ENCODE results near the gene LRCH4.
"Not testable (repeated sequence)": the region's sequence is repeated elsewhere in the genome, so short reads cannot be mapped to it uniquely, and the experiment has no call there.

LRCH4 gene

DNA sequence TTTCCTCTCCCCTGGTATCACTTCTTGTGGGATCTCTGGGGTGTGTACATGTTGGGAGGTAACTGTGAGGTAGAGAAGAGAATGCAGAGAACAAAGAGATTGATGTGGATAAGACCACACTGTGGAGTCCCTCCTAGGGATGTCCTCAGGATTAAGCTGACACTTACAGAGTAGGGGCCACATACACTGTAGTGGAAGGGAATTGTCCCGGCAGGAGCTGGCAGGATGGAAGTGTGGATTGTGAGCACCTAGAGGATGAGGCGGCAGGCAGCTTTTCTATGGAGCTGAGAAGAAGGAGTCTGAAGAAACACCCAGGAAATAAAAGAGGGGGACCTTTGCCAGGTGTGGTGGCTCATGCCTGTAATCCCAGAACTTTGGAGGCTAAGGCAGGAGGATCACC lies 33.4 kb downstream of the LRCH4 start:
- Histone ChIP-seq H3K4me3 (no peak overlapping the region), H3K27ac (no peak overlapping the region), H3K36me3 (ENCODE audit: insufficient read depth, low read length) (no peaks in the 10 kb centered on the region), H3K9ac (ENCODE audit: insufficient read length) (no peak overlapping the region), H3K9me3 (ENCODE audit: low read depth, low read length) (no peaks in the 10 kb centered on the region)
- no peak for DNase-seq (ENCODE audit: low read depth, low spot score)
- TF ChIP-seq FOXP2 (optimal IDR thresholded peaks at IDR 0.05; ENCODE audit: control extremely low read depth, extremely low read length, insufficient read depth) (no peak), POLR2AphosphoS5 (IDR thresholded peaks at IDR 0.05; ENCODE audit: borderline replicate concordance, low read depth, low read length) (no peak), EZH2 (IDR thresholded peaks at IDR 0.05) (no peak)

DNA sequence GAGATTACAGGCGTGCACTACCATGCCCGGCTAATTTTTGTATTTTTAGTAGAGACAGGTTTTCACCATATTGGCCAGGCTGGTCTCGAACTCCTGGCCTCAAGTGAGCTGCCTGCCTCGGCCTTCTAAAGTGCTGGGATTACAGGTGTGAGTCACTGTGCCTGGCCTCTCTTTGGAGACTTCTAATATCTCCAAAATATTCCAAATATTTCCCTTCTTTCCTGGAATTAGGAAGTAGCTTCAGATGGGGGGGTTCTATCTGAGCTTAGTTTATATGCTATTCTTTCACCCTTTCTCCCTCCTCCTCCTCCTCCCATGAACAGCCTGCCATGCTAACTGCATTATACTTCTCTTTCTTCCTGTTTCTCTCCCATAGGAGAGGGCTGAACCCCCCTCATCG lies 37.5 kb downstream of the LRCH4 start:
- not testable (repeated sequence) for H3K27ac ChIP-seq; DNase-seq (ENCODE audit: low read depth, low spot score); H3K36me3 ChIP-seq (ENCODE audit: insufficient read depth, low read length); H3K9me3 ChIP-seq (ENCODE audit: low read depth, low read length); H3K4me3 ChIP-seq; H3K9ac ChIP-seq (ENCODE audit: insufficient read length)

DNA sequence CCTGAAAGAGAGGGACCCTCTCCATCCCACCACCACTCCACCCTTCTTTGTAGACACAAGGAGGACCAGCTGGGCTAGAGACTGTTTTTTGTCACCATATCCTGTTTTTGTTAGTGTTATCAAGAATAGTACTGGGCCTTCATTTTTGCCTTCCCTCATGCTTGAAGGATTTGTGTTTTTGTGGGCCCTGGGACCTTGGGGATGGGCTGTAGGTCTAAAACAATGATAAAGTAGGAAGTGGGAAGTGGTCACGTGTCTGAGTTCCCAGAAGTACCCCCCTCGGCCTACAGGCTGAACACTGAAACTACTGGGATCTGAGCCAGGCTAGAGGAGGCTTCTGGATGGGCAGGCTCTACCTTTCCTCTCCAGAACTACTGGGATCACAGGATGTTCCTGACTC lies 38.1 kb downstream of the LRCH4 start:
- Histone ChIP-seq H3K36me3 (ENCODE audit: insufficient read depth, low read length) (no peaks in the 10 kb centered on the region), H3K4me3 (no peak overlapping the region), H3K9me3 (ENCODE audit: low read depth, low read length) (no peaks in the 10 kb centered on the region), H3K27ac (peak overlapping the region; percentile 5; the same call in 1 of the 2 replicates), H3K9ac (ENCODE audit: insufficient read length) (peak overlapping the region; percentile 22)
- no peak for DNase-seq (ENCODE audit: low read depth, low spot score)
- TF ChIP-seq POLR2AphosphoS5 (IDR thresholded peaks at IDR 0.05; ENCODE audit: borderline replicate concordance, low read depth, low read length) (no peak), FOXP2 (optimal IDR thresholded peaks at IDR 0.05; ENCODE audit: control extremely low read depth, extremely low read length, insufficient read depth) (no peak), EZH2 (IDR thresholded peaks at IDR 0.05) (no peak)

DNA sequence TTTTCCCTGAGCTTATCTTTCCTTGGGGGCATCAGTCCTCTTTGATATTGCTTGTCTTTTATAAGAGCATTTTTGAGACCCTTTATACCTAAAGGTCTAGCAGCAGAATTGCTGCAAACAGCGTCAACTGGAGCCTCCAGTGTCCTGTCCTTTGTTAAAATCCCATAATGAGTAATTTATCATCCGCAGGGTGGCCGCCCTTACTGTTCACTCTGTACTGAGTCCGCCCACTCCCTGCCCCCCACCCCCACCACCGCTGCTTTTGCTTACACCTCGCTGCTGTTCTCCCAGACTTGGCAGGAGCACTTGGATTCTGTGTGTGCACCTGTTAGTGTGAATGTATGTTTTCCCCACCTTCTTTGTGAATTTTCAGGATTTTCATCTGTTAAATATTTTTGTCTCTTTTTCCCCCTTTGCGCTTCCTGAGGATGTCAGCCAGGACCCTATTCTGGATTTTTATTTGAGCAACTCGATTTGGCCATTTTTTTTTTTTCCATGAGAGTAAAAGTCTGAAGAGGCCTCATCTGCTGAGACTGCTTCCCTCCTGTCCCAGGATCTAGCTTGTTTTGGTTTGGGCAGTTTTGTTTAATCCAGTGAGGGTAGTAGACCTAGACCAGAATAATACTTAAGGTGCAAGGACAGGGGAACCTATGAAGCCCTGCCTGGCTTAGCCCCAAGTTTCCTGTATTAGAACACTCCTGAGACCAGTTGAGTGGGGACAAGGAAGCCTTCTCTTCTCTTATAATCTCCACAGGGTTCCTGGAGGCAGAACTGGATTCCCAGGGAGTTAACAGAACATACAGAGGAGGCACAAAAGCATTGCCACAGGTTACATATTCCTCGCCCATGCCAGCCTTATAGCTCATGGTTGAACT lies 38.8 kb downstream of the LRCH4 start:
- H3K4me3 ChIP-seq = no peak overlapping the region
- no peak for DNase-seq (ENCODE audit: low read depth, low spot score)
- peak overlapping the region; percentile 5; the same call in 1 of the 2 replicates for H3K27ac ChIP-seq
- H3K9ac ChIP-seq (ENCODE audit: insufficient read length) = no peak overlapping the region
- no peaks in the 10 kb centered on the region for H3K36me3 ChIP-seq (ENCODE audit: insufficient read depth, low read length)
- no peaks in the 10 kb centered on the region for H3K9me3 ChIP-seq (ENCODE audit: low read depth, low read length)
- TF ChIP-seq POLR2AphosphoS5 (IDR thresholded peaks at IDR 0.05; ENCODE audit: borderline replicate concordance, low read depth, low read length) (no peak), EZH2 (IDR thresholded peaks at IDR 0.05) (no peak), FOXP2 (optimal IDR thresholded peaks at IDR 0.05; ENCODE audit: control extremely low read depth, extremely low read length, insufficient read depth) (no peak)

DNA sequence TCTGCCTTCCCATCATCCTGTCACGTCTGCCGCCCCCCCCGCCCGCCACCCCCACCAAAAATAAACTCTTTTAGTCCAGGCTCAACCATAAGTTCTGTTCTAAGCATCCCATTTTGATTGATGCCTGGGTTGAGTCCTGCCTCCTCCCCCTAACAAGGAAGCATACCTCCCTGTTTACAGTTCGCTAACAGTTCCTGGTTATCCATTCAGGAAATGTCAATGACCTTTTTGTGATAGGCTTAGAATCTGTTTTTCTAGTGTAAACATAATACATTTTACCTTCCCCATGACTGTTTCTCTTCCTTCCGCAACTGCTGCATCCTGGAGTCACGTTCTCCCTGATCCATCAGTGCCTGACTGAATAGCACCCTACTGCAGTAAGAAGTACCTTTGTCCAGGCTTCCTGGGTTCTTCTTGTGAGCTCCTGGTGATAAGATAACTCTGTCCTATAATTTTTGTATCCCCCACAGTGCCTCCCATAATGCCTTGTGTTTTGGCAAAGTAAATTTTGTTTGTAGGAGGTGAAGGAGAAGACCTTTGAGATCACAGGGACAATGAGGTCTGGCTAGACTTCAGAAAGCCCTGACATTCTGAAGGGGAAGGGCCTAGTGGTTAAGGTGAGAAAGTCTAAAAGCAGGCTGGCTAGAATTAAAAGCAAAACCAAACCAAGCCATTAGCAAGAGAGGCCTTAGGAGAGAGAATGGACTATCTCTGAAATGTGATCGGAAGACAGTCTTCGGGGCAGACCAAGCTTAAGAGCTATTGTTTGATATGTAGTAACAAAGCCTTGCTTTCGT lies 39.6 kb downstream of the LRCH4 start:
- TF ChIP-seq POLR2AphosphoS5 (IDR thresholded peaks at IDR 0.05; ENCODE audit: borderline replicate concordance, low read depth, low read length) (no peak), EZH2 (IDR thresholded peaks at IDR 0.05) (no peak), FOXP2 (optimal IDR thresholded peaks at IDR 0.05; ENCODE audit: control extremely low read depth, extremely low read length, insufficient read depth) (no peak)
- H3K36me3 ChIP-seq (ENCODE audit: insufficient read depth, low read length) = no peaks in the 10 kb centered on the region
- no peak overlapping the region for H3K4me3 ChIP-seq
- H3K9me3 ChIP-seq (ENCODE audit: low read depth, low read length) = no peaks in the 10 kb centered on the region
- DNase-seq (ENCODE audit: low read depth, low spot score) = no peak
- 0 out of 2 replicates have a peak overlapping the region, but pooled peaks have one; percentile 25 for H3K27ac ChIP-seq
- H3K9ac ChIP-seq (ENCODE audit: insufficient read length) = no peak overlapping the region

DNA sequence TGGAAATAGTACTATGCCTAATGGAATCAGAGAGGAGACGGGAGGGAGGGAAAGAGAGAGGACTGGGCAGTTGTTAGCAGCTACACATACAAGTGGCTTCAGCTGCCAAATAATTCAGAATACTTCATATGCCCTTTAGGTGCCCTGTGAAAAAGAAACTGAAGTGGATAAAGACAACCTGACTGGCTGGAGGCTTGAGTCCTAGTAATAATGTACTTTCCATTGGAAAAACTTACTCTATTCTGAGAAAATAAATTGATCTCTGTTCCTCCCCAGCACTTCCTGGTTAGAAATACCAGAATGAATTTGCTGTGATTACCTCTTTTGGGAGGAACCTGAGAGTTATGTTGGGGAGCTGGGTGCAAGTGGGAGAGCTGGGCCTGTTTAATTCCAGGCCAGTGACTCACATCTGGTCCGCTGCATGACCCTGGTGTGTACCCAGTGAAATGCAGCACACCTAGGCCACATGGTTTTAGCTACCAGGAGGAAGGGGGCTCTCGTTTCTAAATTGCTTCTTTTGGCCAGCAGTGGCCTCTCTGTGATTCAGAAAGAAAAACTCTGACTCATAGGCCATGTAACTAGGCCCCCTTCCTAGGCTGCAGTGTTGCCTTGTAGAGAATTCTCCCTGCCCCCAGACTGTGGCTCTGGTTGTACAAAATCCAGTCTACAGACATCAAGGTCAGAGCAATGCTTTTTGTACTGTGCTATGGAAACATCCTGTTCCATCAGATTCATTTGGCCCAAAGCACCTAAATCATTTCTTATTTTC lies 40.4 kb downstream of the LRCH4 start:
- H3K9me3 ChIP-seq (ENCODE audit: low read depth, low read length) = no peaks in the 10 kb centered on the region
- H3K36me3 ChIP-seq (ENCODE audit: insufficient read depth, low read length) = no peaks in the 10 kb centered on the region
- no peak overlapping the region for H3K4me3 ChIP-seq
- DNase-seq (ENCODE audit: low read depth, low spot score) = no peak
- no peak for TF ChIP-seq EZH2 (IDR thresholded peaks at IDR 0.05)
- TF ChIP-seq FOXP2 (optimal IDR thresholded peaks at IDR 0.05; ENCODE audit: control extremely low read depth, extremely low read length, insufficient read depth) = no peak
- no peak for TF ChIP-seq POLR2AphosphoS5 (IDR thresholded peaks at IDR 0.05; ENCODE audit: borderline replicate concordance, low read depth, low read length)
- H3K9ac ChIP-seq (ENCODE audit: insufficient read length) = no peak overlapping the region
- H3K27ac ChIP-seq = no peak overlapping the region

DNA sequence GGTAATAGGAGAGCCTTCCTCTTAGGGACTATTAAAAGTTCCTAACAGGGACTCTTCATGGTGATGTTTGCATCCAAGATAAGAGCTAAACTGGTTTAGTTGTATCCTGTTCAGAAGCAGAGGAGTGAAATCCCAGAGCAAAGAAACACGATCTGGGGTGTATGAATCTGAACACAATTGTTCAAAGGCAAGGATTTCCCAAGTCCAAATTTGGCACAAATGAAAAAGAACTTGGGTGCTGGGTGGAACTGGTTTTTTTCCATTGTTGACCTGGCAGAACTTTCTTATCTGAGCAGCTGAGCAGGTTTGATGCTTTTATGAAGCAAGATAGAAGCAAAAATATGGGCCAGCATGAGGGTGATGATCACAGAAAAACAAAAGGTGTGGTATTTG lies 41.0 kb downstream of the LRCH4 start:
- H3K27ac ChIP-seq = no peak overlapping the region

DNA sequence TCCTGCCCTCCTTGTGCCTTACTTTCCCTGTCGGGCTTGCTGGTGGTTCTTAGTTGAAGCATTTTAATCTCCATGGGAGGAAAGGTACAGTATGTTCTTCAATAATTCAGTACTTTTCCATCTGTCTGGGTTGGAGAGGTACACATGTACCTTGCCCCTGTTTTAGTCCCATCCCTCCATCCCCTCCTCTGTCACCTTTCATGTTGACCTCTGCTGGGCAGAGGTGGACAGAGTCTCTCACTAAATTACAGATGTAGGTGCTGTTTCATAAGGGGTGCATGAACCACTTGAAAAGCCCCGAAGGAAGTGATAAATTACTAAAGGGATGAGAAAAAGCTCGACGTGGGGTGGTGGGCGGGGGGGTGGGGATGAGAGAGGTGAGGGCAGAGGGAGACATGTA lies 41.5 kb downstream of the LRCH4 start:
- Histone ChIP-seq H3K27ac (no peak overlapping the region), H3K4me3 (no peak overlapping the region), H3K9ac (ENCODE audit: insufficient read length) (no peak overlapping the region), H3K9me3 (ENCODE audit: low read depth, low read length) (no peaks in the 10 kb centered on the region), H3K36me3 (ENCODE audit: insufficient read depth, low read length) (no peaks in the 10 kb centered on the region)
- TF ChIP-seq EZH2 (IDR thresholded peaks at IDR 0.05) (no peak), FOXP2 (optimal IDR thresholded peaks at IDR 0.05; ENCODE audit: control extremely low read depth, extremely low read length, insufficient read depth) (no peak), POLR2AphosphoS5 (IDR thresholded peaks at IDR 0.05; ENCODE audit: borderline replicate concordance, low read depth, low read length) (no peak)
- DNase-seq (ENCODE audit: low read depth, low spot score) = no peak

More for the DNA sequence above, 41.0 kb downstream of the LRCH4 start:
- no peaks in the 10 kb centered on the region for H3K36me3 ChIP-seq (ENCODE audit: insufficient read depth, low read length)
- H3K4me3 ChIP-seq = no peak overlapping the region
- H3K9ac ChIP-seq (ENCODE audit: insufficient read length) = no peak overlapping the region
- DNase-seq (ENCODE audit: low read depth, low spot score) = no peak
- TF ChIP-seq EZH2 (IDR thresholded peaks at IDR 0.05) = no peak
- TF ChIP-seq FOXP2 (optimal IDR thresholded peaks at IDR 0.05; ENCODE audit: control extremely low read depth, extremely low read length, insufficient read depth) = no peak
- TF ChIP-seq POLR2AphosphoS5 (IDR thresholded peaks at IDR 0.05; ENCODE audit: borderline replicate concordance, low read depth, low read length) = no peak
- H3K9me3 ChIP-seq (ENCODE audit: low read depth, low read length) = no peaks in the 10 kb centered on the region

All from SK-N-MC (cell line).